HEK293 (cell line): ENCODE data around the gene BID.

ENCODE experiments used
- CTCF ChIA-PET: fragments of 350-600 bp; formaldehyde crosslinking; extraction: SDS; loops from one replicate; lab custom pipeline; 2021; ENCODE audit warnings: antibody characterized with exemption; lab: Yijun Ruan, JAX
- POLR2A ChIA-PET: fragments of 300-600 bp; formaldehyde crosslinking; extraction: SDS; loops from one replicate; lab custom pipeline; 2020; ENCODE audit warnings: antibody characterized with exemption, inconsistent platforms; lab: Yijun Ruan, JAX
- H3K27ac ChIP-seq: fragments of 200-500 bp; sonication (Bioruptor generic); 2 replicates; pipeline ENCODE4 v1.5.1; 2014; ENCODE audit warnings: low read depth, low read length, control low read depth, inconsistent platforms; ENCODE audit errors: extremely low read depth
- H3K36me3 ChIP-seq, 2 experiments: fragments of 200-500 bp in 1 of 2; sonication (Bioruptor generic) in 1 of 2; 1 replicate in 1 of 2; 2 replicates in 1 of 2; pipeline ENCODE4 v1.5.1; 2014 to 2017; ENCODE audit warnings: inconsistent platforms in 2 of 2, low read length in 2 of 2; ENCODE audit not compliant: control insufficient read depth in 2 of 2, insufficient read depth in 1 of 2
- H3K4me1 ChIP-seq: fragments of 200-500 bp; sonication (Bioruptor generic); 2 replicates; pipeline ENCODE4 v1.5.1; 2014; ENCODE audit warnings: mild to moderate bottlenecking, low read length, inconsistent platforms; ENCODE audit not compliant: control insufficient read depth, insufficient read depth
- H3K4me3 ChIP-seq: 2 replicates; pipeline ENCODE4 v1.5.1; 2011; ENCODE audit warnings: low read depth, mild to moderate bottlenecking, control low read depth, low read length, moderate library complexity
- H3K9me3 ChIP-seq: fragments of 200-500 bp; sonication (Bioruptor generic); 2 replicates; pipeline ENCODE4 v1.5.1; 2014; ENCODE audit warnings: low read depth, low read length, inconsistent platforms; ENCODE audit not compliant: control insufficient read depth, insufficient read depth
- ATF2 ChIP-seq: fragments of 450-650 bp; formaldehyde crosslinking; IDR thresholded peaks from 2 replicates; pipeline ENCODE4 v1.5.1; 2016; ENCODE audit warnings: missing biosample characterization, missing genetic modification characterization, low read depth
- KLF1 ChIP-seq: fragments of 450-650 bp; formaldehyde crosslinking; IDR thresholded peaks from 2 replicates; pipeline ENCODE4 v1.5.1; 2016; ENCODE audit warnings: missing biosample characterization, missing genetic modification characterization
- MYNN ChIP-seq: fragments of 450-650 bp; formaldehyde crosslinking; IDR thresholded peaks from 2 replicates; pipeline ENCODE4 v1.5.1; 2016; ENCODE audit warnings: missing biosample characterization, missing genetic modification characterization, borderline replicate concordance
- PRDM2 ChIP-seq: fragments of 450-650 bp; formaldehyde crosslinking; IDR thresholded peaks from 2 replicates; pipeline ENCODE4 v1.5.1; 2016; ENCODE audit warnings: missing biosample characterization, missing genetic modification characterization, borderline replicate concordance
- WT1 ChIP-seq: fragments of 450-650 bp; formaldehyde crosslinking; IDR thresholded peaks from 2 replicates; pipeline ENCODE4 v1.5.1; 2016; ENCODE audit warnings: missing biosample characterization, missing genetic modification characterization
- ZBTB1 ChIP-seq: fragments of 450-650 bp; formaldehyde crosslinking; IDR thresholded peaks from 2 replicates; pipeline ENCODE4 v1.5.1; 2016; ENCODE audit warnings: missing biosample characterization, missing genetic modification characterization
- ZBTB11 ChIP-seq: fragments of 450-650 bp; formaldehyde crosslinking; conservative IDR thresholded peaks from 2 replicates; pipeline ENCODE4 v1.5.1; 2016; ENCODE audit warnings: low read depth, missing biosample characterization, missing genetic modification characterization
- ZNF274 ChIP-seq, 2 experiments: fragments of 200-500 bp in 1 of 2; fragments of 450-650 bp in 1 of 2; sonication (Bioruptor generic) in 1 of 2; formaldehyde crosslinking in 1 of 2; IDR thresholded peaks; 2 replicates each; pipeline versions ENCODE4 v1.5.1 to v1.6.1; 2014 to 2016; ENCODE audit warnings: borderline replicate concordance in 1 of 2, inconsistent platforms in 1 of 2, low read length in 1 of 2, missing biosample characterization in 1 of 2, missing genetic modification characterization in 1 of 2
- ZNF362 ChIP-seq: fragments of 450-650 bp; formaldehyde crosslinking; IDR thresholded peaks from 2 replicates; pipeline ENCODE4 v1.5.1; 2016; ENCODE audit warnings: missing biosample characterization, missing genetic modification characterization
- ZNF518A ChIP-seq: fragments of 450-650 bp; formaldehyde crosslinking; conservative IDR thresholded peaks from 2 replicates; pipeline ENCODE4 v1.5.1; 2016; ENCODE audit warnings: low read depth, missing biosample characterization, missing genetic modification characterization
- ZNF701 ChIP-seq: fragments of 450-650 bp; formaldehyde crosslinking; IDR thresholded peaks from 2 replicates; pipeline ENCODE4 v1.5.1; 2016; ENCODE audit warnings: missing biosample characterization, missing genetic modification characterization
- ZNF76 ChIP-seq: fragments of 450-650 bp; formaldehyde crosslinking; IDR thresholded peaks from 2 replicates; pipeline ENCODE4; 2016; ENCODE audit warnings: low read depth, missing biosample characterization, missing genetic modification characterization, borderline replicate concordance
- ZNF791 ChIP-seq: fragments of 450-650 bp; formaldehyde crosslinking; IDR thresholded peaks from 2 replicates; pipeline ENCODE4 v1.5.1; 2016; ENCODE audit warnings: missing biosample characterization, missing genetic modification characterization
- ZNF792 ChIP-seq: fragments of 450-650 bp; formaldehyde crosslinking; IDR thresholded peaks from 2 replicates; pipeline ENCODE4 v1.5.1; 2016; ENCODE audit warnings: missing biosample characterization, missing genetic modification characterization

Gene BID

GRCh38 chr22:17739196-17739975, 34.9 kb downstream of the BID start:
- CTCF ChIA-PET: interaction anchor here (7.1 kb wide), 1 partner anchor 337 kb away, joined by 74 read pairs; the partner anchor contains the start of gene PEX26
- H3K4me3 ChIP-seq: no peak overlapping the region
- H3K27ac ChIP-seq: no peak overlapping the region
- TF ChIP-seq ZNF701 (tag by site-specific recombination): no peak
- TF ChIP-seq WT1 (tag by site-specific recombination): no peak
- TF ChIP-seq PRDM2 (tag by site-specific recombination): no peak
- TF ChIP-seq MYNN (tag by site-specific recombination): no peak
- no peak for TF ChIP-seq ZNF76 (tag by site-specific recombination)
- TF ChIP-seq ZNF791 (tag by site-specific recombination): no peak
- no peak for TF ChIP-seq ZBTB1 (tag by site-specific recombination)
- no peak for TF ChIP-seq ZNF792 (tag by site-specific recombination)
- no peak for TF ChIP-seq KLF1 (tag by site-specific recombination)
- TF ChIP-seq ZNF518A (tag by site-specific recombination): no peak
- no peak for TF ChIP-seq ZNF274 (IDR thresholded peaks at IDR 0.05; ENCODE audit: low read length)
- no peak for TF ChIP-seq ZNF274 (tag by site-specific recombination; IDR thresholded peaks at IDR 0.05; ENCODE audit: borderline replicate concordance)
- TF ChIP-seq ZNF362 (tag by site-specific recombination): no peak
- TF ChIP-seq ZBTB11 (tag by site-specific recombination): no peak
- TF ChIP-seq ATF2 (tag by site-specific recombination): no peak
- TF ChIP-seq, all 188 proteins: peak for 0
- H3K36me3 ChIP-seq: peaks cover 3 to 35% of the 10 kb centered on the region in 2 experiments
- POLR2A ChIA-PET: no interaction called here
- no peaks in the 10 kb centered on the region for H3K4me1 ChIP-seq
- H3K9me3 ChIP-seq: no peaks in the 10 kb centered on the region
